ENCODE measurements around the gene MSH6. TPM values are rescaled to one million over a fixed set of nuclear protein-coding genes. Genes with fewer than 3 reads are reported as not detected.

The MSH6 gene
- total RNA-seq, 1 donor from 2014 or later = 213 TPM

DNA sequence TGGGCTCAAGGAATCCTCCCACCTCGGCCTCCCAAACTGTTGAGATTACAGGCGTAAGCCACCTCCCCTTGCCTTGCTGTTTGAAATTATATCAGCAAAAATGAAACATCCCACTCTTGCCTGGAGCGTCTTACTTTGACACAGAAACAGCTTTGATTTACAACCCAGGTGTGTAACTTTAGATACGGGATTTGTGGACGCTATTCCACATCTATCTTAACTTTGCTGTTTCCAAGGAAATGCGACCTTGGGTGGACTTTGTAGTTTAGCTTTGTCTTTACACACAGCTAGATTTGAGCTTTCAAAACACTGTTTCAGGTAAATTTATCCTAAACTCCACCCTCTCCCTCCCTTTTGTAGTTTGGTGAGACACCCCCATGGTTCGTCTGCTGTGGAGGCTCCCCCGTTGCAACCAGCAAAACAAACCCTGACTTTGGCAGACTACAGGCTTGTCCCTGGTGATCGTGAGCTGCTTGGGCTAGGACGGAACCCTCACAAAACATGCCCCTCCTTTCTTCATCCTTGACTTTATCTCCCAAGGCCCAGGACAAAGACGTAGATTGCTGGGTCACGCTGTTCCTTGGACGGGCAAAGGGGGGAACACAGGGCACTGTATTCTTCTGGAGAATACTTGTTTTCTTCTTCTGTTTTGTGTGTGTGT, 5.5 kb upstream of the MSH6 start:
- Mint-ChIP-seq H3K4me3 (no peak overlapping the region), H3K9me3 (no peaks in the 10 kb centered on the region), H3K36me3 (ENCODE audit: low read depth) (no peaks in the 10 kb centered on the region), H3K27ac (ENCODE audit: unreplicated experiment) (no peak overlapping the region), H3K27me3 (ENCODE audit: low read depth) (no peaks in the 10 kb centered on the region), H3K4me1 (no peaks in the 10 kb centered on the region)
- TF ChIP-seq, protein P1, sequence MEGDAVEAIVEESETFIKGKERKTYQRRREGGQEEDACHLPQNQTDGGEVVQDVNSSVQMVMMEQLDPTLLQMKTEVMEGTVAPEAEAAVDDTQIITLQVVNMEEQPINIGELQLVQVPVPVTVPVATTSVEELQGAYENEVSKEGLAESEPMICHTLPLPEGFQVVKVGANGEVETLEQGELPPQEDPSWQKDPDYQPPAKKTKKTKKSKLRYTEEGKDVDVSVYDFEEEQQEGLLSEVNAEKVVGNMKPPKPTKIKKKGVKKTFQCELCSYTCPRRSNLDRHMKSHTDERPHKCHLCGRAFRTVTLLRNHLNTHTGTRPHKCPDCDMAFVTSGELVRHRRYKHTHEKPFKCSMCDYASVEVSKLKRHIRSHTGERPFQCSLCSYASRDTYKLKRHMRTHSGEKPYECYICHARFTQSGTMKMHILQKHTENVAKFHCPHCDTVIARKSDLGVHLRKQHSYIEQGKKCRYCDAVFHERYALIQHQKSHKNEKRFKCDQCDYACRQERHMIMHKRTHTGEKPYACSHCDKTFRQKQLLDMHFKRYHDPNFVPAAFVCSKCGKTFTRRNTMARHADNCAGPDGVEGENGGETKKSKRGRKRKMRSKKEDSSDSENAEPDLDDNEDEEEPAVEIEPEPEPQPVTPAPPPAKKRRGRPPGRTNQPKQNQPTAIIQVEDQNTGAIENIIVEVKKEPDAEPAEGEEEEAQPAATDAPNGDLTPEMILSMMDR (conservative IDR thresholded peaks at IDR 0.05) = no peak
- DNase-seq (ENCODE audit: low read depth, low spot score) = no peak

DNA sequence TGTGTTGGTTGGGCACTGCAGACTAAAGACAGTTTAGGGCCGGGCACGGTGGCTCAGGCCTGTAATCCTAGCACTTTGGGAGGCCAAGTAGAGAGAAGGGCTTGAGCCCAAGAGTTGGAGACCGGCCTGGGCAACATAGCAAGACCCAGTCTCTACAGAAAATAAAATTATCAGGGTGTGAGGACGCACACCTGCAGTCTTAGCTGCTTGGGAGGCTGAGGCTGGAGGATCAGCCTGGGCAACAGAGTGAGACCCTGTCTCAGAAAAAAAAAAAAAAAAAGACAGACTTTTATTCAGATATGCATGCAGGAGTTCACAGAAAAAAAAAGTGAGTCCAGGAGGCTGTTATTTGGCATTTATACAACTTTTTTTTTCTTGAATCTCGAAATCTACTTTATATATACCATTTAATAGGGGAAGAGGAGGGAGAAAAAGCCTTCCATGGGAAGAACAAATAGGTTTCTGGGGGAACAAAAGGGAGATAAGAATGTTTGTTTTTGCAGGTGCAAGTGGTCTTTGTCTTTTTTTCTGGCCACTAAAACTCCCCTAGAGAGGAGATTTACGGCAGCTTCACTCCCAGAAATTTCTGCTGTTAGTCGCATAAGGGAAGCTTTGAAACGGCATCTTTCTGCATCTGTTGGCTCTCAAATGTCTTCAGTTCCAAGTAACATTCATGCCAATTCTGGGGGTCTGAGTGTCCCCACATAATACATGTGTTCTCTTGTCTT, 4.1 kb upstream of the MSH6 start:
- TF ChIP-seq, protein P1 (conservative IDR thresholded peaks at IDR 0.05) = no peak
- no peaks in the 10 kb centered on the region for H3K27me3 Mint-ChIP-seq (ENCODE audit: low read depth)
- no peaks in the 10 kb centered on the region for H3K9me3 Mint-ChIP-seq
- no peak overlapping the region for H3K27ac Mint-ChIP-seq (ENCODE audit: unreplicated experiment)
- peak overlapping the region; percentile 39 for H3K4me3 Mint-ChIP-seq
- no peaks in the 10 kb centered on the region for H3K4me1 Mint-ChIP-seq
- DNase-seq (ENCODE audit: low read depth, low spot score) = no peak
- no peaks in the 10 kb centered on the region for H3K36me3 Mint-ChIP-seq (ENCODE audit: low read depth)

- TF ChIP-seq, protein P1 (conservative IDR thresholded peaks at IDR 0.05) = no peak
- H3K4me3 Mint-ChIP-seq = peak overlapping the region; percentile 39
These were observed 3.5 kb upstream of the MSH6 start for GRCh38 chr2:47779426-47779790.

DNA sequence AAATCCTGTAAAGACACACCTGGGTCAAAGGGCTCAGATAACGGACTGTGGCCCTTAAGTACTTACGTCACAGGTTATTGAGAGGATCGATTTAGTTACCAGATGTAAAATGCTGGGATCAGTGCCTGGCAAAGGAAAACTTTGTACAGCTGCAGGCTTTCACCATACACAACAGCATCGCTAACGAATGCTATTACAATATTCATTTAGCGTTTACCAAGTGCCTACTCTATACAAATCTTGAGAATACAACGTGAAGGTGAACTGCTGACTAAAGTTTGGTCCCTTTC, 619 bp upstream of the MSH6 start:
- Mint-ChIP-seq H3K27me3 (ENCODE audit: low read depth) (no peaks in the 10 kb centered on the region), H3K4me1 (peaks cover 14% of the 10 kb centered on the region), H3K4me3 (peak overlapping the region; percentile 94), H3K9me3 (no peaks in the 10 kb centered on the region), H3K27ac (ENCODE audit: unreplicated experiment) (no peak overlapping the region), H3K36me3 (ENCODE audit: low read depth) (peaks cover 9% of the 10 kb centered on the region)
- DNase-seq (ENCODE audit: low read depth, low spot score) = no peak
- TF ChIP-seq, protein P1 (conservative IDR thresholded peaks at IDR 0.05) = no peak

More at GRCh38 chr2:47779426-47779790, 3.5 kb upstream of the MSH6 start:
- DNase-seq (ENCODE audit: low read depth, low spot score) = no peak
- H3K9me3 Mint-ChIP-seq = no peaks in the 10 kb centered on the region
- H3K36me3 Mint-ChIP-seq (ENCODE audit: low read depth) = no peaks in the 10 kb centered on the region
- no peak overlapping the region for H3K27ac Mint-ChIP-seq (ENCODE audit: unreplicated experiment)
- no peaks in the 10 kb centered on the region for H3K27me3 Mint-ChIP-seq (ENCODE audit: low read depth)
- no peaks in the 10 kb centered on the region for H3K4me1 Mint-ChIP-seq

GRCh38 chr2:47783486-47784351, 774 bp downstream of the MSH6 start:
- peak overlapping the region; percentile 94 for H3K27ac Mint-ChIP-seq (ENCODE audit: unreplicated experiment)
- H3K36me3 Mint-ChIP-seq (ENCODE audit: low read depth) = peaks cover 9% of the 10 kb centered on the region
- peak; percentile 60 for DNase-seq (ENCODE audit: low read depth, low spot score)
- TF ChIP-seq, protein P1 (conservative IDR thresholded peaks at IDR 0.05) = no peak
- H3K9me3 Mint-ChIP-seq = no peaks in the 10 kb centered on the region
- peaks cover 18% of the 10 kb centered on the region for H3K4me1 Mint-ChIP-seq
- H3K4me3 Mint-ChIP-seq = peak overlapping the region; percentile 94
- no peaks in the 10 kb centered on the region for H3K27me3 Mint-ChIP-seq (ENCODE audit: low read depth)

All from neural crest cell (in vitro differentiated cells).